ENCODE measurements around the gene RPS15.

The RPS15 gene

DNA sequence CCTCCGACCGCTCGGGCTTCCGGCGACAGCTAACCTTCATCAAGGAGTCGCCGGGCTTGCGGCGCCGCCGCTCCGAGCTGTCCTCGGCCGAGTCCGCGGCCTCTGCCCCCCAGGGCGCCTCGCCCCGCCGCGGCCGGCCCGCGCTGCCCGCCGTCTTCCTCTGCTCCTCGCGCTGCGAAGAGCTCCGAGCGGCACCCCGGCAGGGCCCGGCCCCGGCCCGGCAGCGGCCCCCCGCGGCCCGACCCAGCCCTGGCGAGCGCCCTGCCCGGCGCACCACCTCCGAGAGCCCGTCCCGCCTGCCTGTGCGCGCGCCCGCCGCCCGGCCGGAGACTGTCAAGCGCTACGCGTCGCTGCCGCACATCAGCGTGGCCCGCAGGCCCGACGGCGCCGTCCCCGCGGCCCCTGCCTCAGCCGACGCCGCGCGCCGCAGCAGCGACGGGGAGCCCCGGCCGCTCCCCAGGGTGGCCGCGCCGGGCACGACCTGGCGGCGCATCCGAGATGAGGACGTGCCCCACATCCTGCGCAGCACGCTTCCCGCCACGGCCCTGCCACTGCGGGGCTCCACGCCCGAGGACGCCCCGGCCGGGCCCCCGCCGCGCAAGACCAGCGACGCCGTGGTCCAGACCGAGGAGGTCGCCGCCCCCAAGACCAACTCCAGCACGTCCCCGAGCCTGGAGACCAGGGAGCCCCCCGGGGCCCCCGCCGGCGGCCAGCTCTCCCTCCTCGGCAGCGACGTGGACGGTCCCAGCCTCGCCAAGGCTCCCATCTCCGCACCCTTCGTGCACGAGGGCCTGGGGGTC lies 31.3 kb downstream of the RPS15 start:
- DNase-seq (ENCODE audit: low read depth, low spot score), result no peak
- H3K9ac ChIP-seq (ENCODE audit: insufficient read length), result no peak overlapping the region
- no peak overlapping the region for H3K27ac ChIP-seq
- no peak for TF ChIP-seq POLR2AphosphoS5 (IDR thresholded peaks at IDR 0.05; ENCODE audit: borderline replicate concordance, low read depth, low read length)
- no peak for TF ChIP-seq EZH2 (IDR thresholded peaks at IDR 0.05)
- TF ChIP-seq FOXP2 (optimal IDR thresholded peaks at IDR 0.05; ENCODE audit: control extremely low read depth, extremely low read length, insufficient read depth), result no peak
- H3K4me3 ChIP-seq, result peak overlapping the region; percentile 60
- no peaks in the 10 kb centered on the region for H3K36me3 ChIP-seq (ENCODE audit: insufficient read depth, low read length)
- H3K9me3 ChIP-seq (ENCODE audit: low read depth, low read length), result no peaks in the 10 kb centered on the region

DNA sequence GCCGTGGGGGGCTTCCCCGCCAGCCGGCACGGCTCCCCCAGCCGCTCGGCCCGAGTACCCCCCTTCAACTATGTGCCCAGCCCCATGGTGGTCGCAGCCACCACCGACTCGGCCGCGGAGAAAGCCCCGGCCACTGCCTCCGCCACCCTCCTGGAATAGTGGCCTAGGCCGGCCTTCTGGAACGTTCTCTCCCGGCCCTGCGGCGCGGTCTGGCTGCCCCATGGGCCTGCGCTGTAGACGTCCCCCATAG lies 31.8 kb downstream of the RPS15 start:
- Histone ChIP-seq H3K36me3 (ENCODE audit: insufficient read depth, low read length) (no peaks in the 10 kb centered on the region), H3K27ac (no peak overlapping the region), H3K9me3 (ENCODE audit: low read depth, low read length) (no peaks in the 10 kb centered on the region), H3K4me3 (peak overlapping the region; percentile 60), H3K9ac (ENCODE audit: insufficient read length) (no peak overlapping the region)
- TF ChIP-seq POLR2AphosphoS5 (IDR thresholded peaks at IDR 0.05; ENCODE audit: borderline replicate concordance, low read depth, low read length), result no peak
- TF ChIP-seq EZH2 (IDR thresholded peaks at IDR 0.05), result no peak
- TF ChIP-seq FOXP2 (optimal IDR thresholded peaks at IDR 0.05; ENCODE audit: control extremely low read depth, extremely low read length, insufficient read depth), result no peak
- DNase-seq (ENCODE audit: low read depth, low spot score), result no peak

GRCh38 chr19:1470305-1471009 lies 32.3 kb downstream of the RPS15 start:
- H3K9ac ChIP-seq (ENCODE audit: insufficient read length), result no peak overlapping the region
- TF ChIP-seq POLR2AphosphoS5 (IDR thresholded peaks at IDR 0.05; ENCODE audit: borderline replicate concordance, low read depth, low read length) (no peak), EZH2 (IDR thresholded peaks at IDR 0.05) (peak; percentile 92)
- no peak for DNase-seq (ENCODE audit: low read depth, low spot score)
- no peaks in the 10 kb centered on the region for H3K36me3 ChIP-seq (ENCODE audit: insufficient read depth, low read length)
- H3K4me3 ChIP-seq, result peak overlapping the region; percentile 60
- no peaks in the 10 kb centered on the region for H3K9me3 ChIP-seq (ENCODE audit: low read depth, low read length)
- H3K27ac ChIP-seq, result no peak overlapping the region

GRCh38 chr19:1471010-1471514 lies 32.9 kb downstream of the RPS15 start:
- TF ChIP-seq FOXP2 (optimal IDR thresholded peaks at IDR 0.05; ENCODE audit: control extremely low read depth, extremely low read length, insufficient read depth) (no peak), EZH2 (IDR thresholded peaks at IDR 0.05) (no peak), POLR2AphosphoS5 (IDR thresholded peaks at IDR 0.05; ENCODE audit: borderline replicate concordance, low read depth, low read length) (no peak)
- Histone ChIP-seq H3K9me3 (ENCODE audit: low read depth, low read length) (no peaks in the 10 kb centered on the region), H3K9ac (ENCODE audit: insufficient read length) (no peak overlapping the region), H3K27ac (no peak overlapping the region), H3K4me3 (peak overlapping the region; percentile 60), H3K36me3 (ENCODE audit: insufficient read depth, low read length) (no peaks in the 10 kb centered on the region)
- no peak for DNase-seq (ENCODE audit: low read depth, low spot score)

DNA sequence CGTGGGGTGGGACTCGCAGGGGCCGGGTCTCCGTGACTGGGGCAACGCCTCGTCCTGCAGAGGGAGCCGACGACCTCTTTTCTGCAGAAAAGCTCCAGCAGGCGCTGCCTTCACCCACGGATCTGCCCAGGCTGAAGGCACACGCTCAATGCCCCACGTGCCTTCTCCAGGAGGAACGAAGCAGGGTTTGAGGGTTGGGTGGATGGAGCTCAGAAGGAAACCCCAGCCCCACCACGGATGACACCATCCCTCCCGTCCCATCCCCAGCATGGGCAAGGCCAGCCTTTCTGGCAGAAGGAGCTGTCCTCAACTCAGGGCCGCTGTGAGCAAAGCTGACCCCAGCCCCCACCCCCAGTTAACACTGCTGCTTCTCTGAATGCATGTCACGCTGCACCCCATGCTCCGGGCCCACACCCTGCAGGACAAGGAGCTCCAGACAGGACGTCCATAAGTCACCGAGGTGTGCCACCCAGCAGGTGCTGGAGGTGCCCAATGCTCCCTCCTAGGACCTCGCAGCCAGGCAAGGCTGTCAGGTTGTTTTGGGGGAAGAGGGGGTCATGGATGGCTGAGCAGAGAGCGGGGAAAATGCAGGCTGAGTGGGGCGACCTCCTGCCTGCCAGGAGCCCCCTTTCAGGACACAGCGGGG lies 33.4 kb downstream of the RPS15 start:
- Histone ChIP-seq H3K4me3 (no peak overlapping the region), H3K27ac (no peak overlapping the region), H3K36me3 (ENCODE audit: insufficient read depth, low read length) (no peaks in the 10 kb centered on the region), H3K9ac (ENCODE audit: insufficient read length) (no peak overlapping the region), H3K9me3 (ENCODE audit: low read depth, low read length) (no peaks in the 10 kb centered on the region)
- no peak for DNase-seq (ENCODE audit: low read depth, low spot score)
- no peak for TF ChIP-seq EZH2 (IDR thresholded peaks at IDR 0.05)
- no peak; the same call in 1 of the 2 replicates for TF ChIP-seq POLR2AphosphoS5 (IDR thresholded peaks at IDR 0.05; ENCODE audit: borderline replicate concordance, low read depth, low read length)
- no peak for TF ChIP-seq FOXP2 (optimal IDR thresholded peaks at IDR 0.05; ENCODE audit: control extremely low read depth, extremely low read length, insufficient read depth)

- Histone ChIP-seq H3K27ac (no peak overlapping the region), H3K9me3 (ENCODE audit: low read depth, low read length) (no peaks in the 10 kb centered on the region), H3K4me3 (no peak overlapping the region), H3K36me3 (ENCODE audit: insufficient read depth, low read length) (peaks cover 4% of the 10 kb centered on the region; the same call in 1 of the 2 replicates), H3K9ac (ENCODE audit: insufficient read length) (no peak overlapping the region)
- TF ChIP-seq FOXP2 (optimal IDR thresholded peaks at IDR 0.05; ENCODE audit: control extremely low read depth, extremely low read length, insufficient read depth) (no peak), EZH2 (IDR thresholded peaks at IDR 0.05) (no peak)
- no peak for DNase-seq (ENCODE audit: low read depth, low spot score)
Observed at GRCh38 chr19:1472231-1473084, 34.3 kb downstream of the RPS15 start.

GRCh38 chr19:1473085-1473851 lies 35.1 kb downstream of the RPS15 start:
- H3K4me3 ChIP-seq, result no peak overlapping the region
- H3K9ac ChIP-seq (ENCODE audit: insufficient read length), result no peak overlapping the region
- no peaks in the 10 kb centered on the region for H3K9me3 ChIP-seq (ENCODE audit: low read depth, low read length)
- peaks cover 4% of the 10 kb centered on the region; the same call in 1 of the 2 replicates for H3K36me3 ChIP-seq (ENCODE audit: insufficient read depth, low read length)
- no peak overlapping the region for H3K27ac ChIP-seq
- no peak for DNase-seq (ENCODE audit: low read depth, low spot score)
- TF ChIP-seq EZH2 (IDR thresholded peaks at IDR 0.05) (no peak), POLR2AphosphoS5 (IDR thresholded peaks at IDR 0.05; ENCODE audit: borderline replicate concordance, low read depth, low read length) (no peak; the same call in 1 of the 2 replicates), FOXP2 (optimal IDR thresholded peaks at IDR 0.05; ENCODE audit: control extremely low read depth, extremely low read length, insufficient read depth) (no peak)

All from SK-N-MC (cell line).